Measurements from ENCODE around the gene PLXNA4. TPM values are rescaled to one million over a fixed set of nuclear protein-coding genes. Genes with fewer than 3 reads are reported as not detected.

Gene PLXNA4
- total RNA-seq, 1 experiment from 2014 or later = 1.0 TPM

- Histone ChIP-seq H3K4me1 (replicated peaks; ENCODE audit: insufficient read depth) (no peaks in the 10 kb centered on the region), H2AFZ (no peak overlapping the region), H3K27ac (no peak overlapping the region), H3K9me2 (ENCODE audit: insufficient read depth) (no peaks in the 10 kb centered on the region), H3K79me2 (ENCODE audit: low read depth) (no peaks in the 10 kb centered on the region), H3K4me2 (no peak overlapping the region), H3K36me3 (ENCODE audit: low read depth) (no peaks in the 10 kb centered on the region), H3K4me3 (no peak overlapping the region), H3K27me3 (ENCODE audit: insufficient read depth, low read depth) (peaks cover 91% of the 10 kb centered on the region), H3F3A (ENCODE audit: insufficient read depth, low read depth) (no peaks in the 10 kb centered on the region), H3K9me3 (ENCODE audit: insufficient read depth, low read depth) (no peaks in the 10 kb centered on the region), H4K20me1 (ENCODE audit: insufficient read depth) (no peaks in the 10 kb centered on the region)
- TF ChIP-seq EZH2 (IDR thresholded peaks at IDR 0.05; ENCODE audit: low read depth) = no peak
- TF ChIP-seq CTCF (conservative IDR thresholded peaks at IDR 0.05) = no peak
- BruUV-seq (replicated peaks) = no TSS peak
- POLR2A ChIA-PET (ENCODE audit: unreplicated experiment) = no interaction called here
- CTCF ChIA-PET = no interaction called here
- no peak for DNase-seq
- intact Hi-C loops (cut with micrococcal nuclease; ENCODE audit: unreplicated experiment) = no loop called here
Observed at GRCh38 chr7:132234711-132235110, 341.6 kb downstream of the PLXNA4 start.

- no TSS peak for BruUV-seq (replicated peaks)
- Histone ChIP-seq H3K9me3 (ENCODE audit: insufficient read depth, low read depth) (no peaks in the 10 kb centered on the region), H3K4me3 (no peak overlapping the region), H3K79me2 (ENCODE audit: low read depth) (no peaks in the 10 kb centered on the region), H2AFZ (no peak overlapping the region), H3K4me2 (no peak overlapping the region), H3K9me2 (ENCODE audit: insufficient read depth) (no peaks in the 10 kb centered on the region), H3K27me3 (ENCODE audit: insufficient read depth, low read depth) (peaks cover 91% of the 10 kb centered on the region), H3K4me1 (replicated peaks; ENCODE audit: insufficient read depth) (no peaks in the 10 kb centered on the region), H3K36me3 (ENCODE audit: low read depth) (no peaks in the 10 kb centered on the region), H3F3A (ENCODE audit: insufficient read depth, low read depth) (no peaks in the 10 kb centered on the region), H4K20me1 (ENCODE audit: insufficient read depth) (no peaks in the 10 kb centered on the region), H3K27ac (no peak overlapping the region)
- ChIA-PET POLR2A (ENCODE audit: unreplicated experiment) (no interaction called here), CTCF (no interaction called here)
- no peak for DNase-seq
- intact Hi-C loops (cut with micrococcal nuclease; ENCODE audit: unreplicated experiment) = no loop called here
- TF ChIP-seq EZH2 (IDR thresholded peaks at IDR 0.05; ENCODE audit: low read depth) (no peak), CTCF (conservative IDR thresholded peaks at IDR 0.05) (no peak)
Observed at GRCh38 chr7:132232406-132232805, 343.9 kb downstream of the PLXNA4 start.

- CTCF ChIA-PET = no interaction called here
- Histone ChIP-seq H3K9me3 (ENCODE audit: insufficient read depth, low read depth) (no peaks in the 10 kb centered on the region), H3K36me3 (ENCODE audit: low read depth) (no peaks in the 10 kb centered on the region), H3K9me2 (ENCODE audit: insufficient read depth) (no peaks in the 10 kb centered on the region), H3K27ac (no peak overlapping the region), H3K27me3 (ENCODE audit: insufficient read depth, low read depth) (peaks cover 93% of the 10 kb centered on the region), H3K79me2 (ENCODE audit: low read depth) (no peaks in the 10 kb centered on the region), H3F3A (ENCODE audit: insufficient read depth, low read depth) (no peaks in the 10 kb centered on the region), H2AFZ (no peak overlapping the region), H3K4me2 (no peak overlapping the region), H3K4me3 (no peak overlapping the region), H4K20me1 (ENCODE audit: insufficient read depth) (no peaks in the 10 kb centered on the region), H3K4me1 (replicated peaks; ENCODE audit: insufficient read depth) (no peaks in the 10 kb centered on the region)
- TF ChIP-seq EZH2 (IDR thresholded peaks at IDR 0.05; ENCODE audit: low read depth) = no peak
- no peak for TF ChIP-seq CTCF (conservative IDR thresholded peaks at IDR 0.05)
- POLR2A ChIA-PET (ENCODE audit: unreplicated experiment) = interaction anchor here (0.5 to 0.7 kb wide), 2 partner anchors 292 to 351 kb away, joined by 5 to 12 read pairs; no protein-coding TSS in a partner anchor
- intact Hi-C loops (cut with micrococcal nuclease; ENCODE audit: unreplicated experiment) = no loop called here
- no peak for DNase-seq
- BruUV-seq (replicated peaks) = no TSS peak
Observed at GRCh38 chr7:132230462-132230861, 345.8 kb downstream of the PLXNA4 start.

All from PC-9 (cell line).